PC-3 (cell line): ENCODE measurements around the gene CFTR.
A peak's percentile ranks its signal among the peaks of the same experiment; 100 is the strongest.

ENCODE experiments used
- EZH2 ChIP-seq: fragments of 300-600 bp; sonication (generic); IDR thresholded peaks from one replicate; pipeline ENCODE4 v1.6.1; 2017; ENCODE audit warnings: antibody characterized with exemption, mild to moderate bottlenecking, low read length; ENCODE audit not compliant: unreplicated experiment
- TF ChIP-seq, protein P1 (sequence below): fragments of 300-600 bp; sonication (generic); conservative IDR thresholded peaks from 2 replicates; pipeline ENCODE4 v1.5.1; 2017; ENCODE audit warnings: antibody characterized with exemption, low read depth, mild to moderate bottlenecking, low read length

- TF ChIP-seq EZH2 = no peak
- TF ChIP-seq, protein P1, sequence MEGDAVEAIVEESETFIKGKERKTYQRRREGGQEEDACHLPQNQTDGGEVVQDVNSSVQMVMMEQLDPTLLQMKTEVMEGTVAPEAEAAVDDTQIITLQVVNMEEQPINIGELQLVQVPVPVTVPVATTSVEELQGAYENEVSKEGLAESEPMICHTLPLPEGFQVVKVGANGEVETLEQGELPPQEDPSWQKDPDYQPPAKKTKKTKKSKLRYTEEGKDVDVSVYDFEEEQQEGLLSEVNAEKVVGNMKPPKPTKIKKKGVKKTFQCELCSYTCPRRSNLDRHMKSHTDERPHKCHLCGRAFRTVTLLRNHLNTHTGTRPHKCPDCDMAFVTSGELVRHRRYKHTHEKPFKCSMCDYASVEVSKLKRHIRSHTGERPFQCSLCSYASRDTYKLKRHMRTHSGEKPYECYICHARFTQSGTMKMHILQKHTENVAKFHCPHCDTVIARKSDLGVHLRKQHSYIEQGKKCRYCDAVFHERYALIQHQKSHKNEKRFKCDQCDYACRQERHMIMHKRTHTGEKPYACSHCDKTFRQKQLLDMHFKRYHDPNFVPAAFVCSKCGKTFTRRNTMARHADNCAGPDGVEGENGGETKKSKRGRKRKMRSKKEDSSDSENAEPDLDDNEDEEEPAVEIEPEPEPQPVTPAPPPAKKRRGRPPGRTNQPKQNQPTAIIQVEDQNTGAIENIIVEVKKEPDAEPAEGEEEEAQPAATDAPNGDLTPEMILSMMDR = peak; percentile 69
Observed at GRCh38 chr7:117458977-117459583, 20.7 kb upstream of the CFTR start.
